ENCODE results near the gene LELP1.
"Not testable (repeated sequence)": the region's sequence is repeated elsewhere in the genome, so short reads cannot be mapped to it uniquely, and the experiment has no call there.

LELP1 gene

GRCh38 chr1:153229076-153229829, 26.0 kb downstream of the LELP1 start:
- DNase-seq, result not testable (repeated sequence)

GRCh38 chr1:153231363-153231762, 28.1 kb downstream of the LELP1 start:
- DNase-seq, result no peak

DNA sequence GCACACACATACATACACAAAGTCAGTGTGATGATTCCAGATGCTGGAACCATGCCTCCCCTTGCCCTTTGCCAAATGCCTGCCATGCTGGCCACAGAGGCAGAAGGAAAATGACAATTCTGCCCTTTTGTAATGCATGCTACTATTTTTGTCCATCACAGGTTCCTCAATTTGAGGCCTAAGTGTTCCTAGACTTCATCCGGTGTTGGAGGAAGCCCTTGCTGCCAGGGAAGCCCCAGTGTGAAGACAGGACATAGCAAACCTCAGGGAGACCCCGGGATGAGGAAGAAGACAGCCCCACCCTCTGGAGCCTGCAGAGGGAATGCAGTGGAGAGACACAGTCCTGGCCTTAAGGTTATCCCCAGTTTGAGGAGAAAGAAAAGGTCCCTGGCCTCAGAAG, 28.6 kb downstream of the LELP1 start:
- no peak for DNase-seq

DNA sequence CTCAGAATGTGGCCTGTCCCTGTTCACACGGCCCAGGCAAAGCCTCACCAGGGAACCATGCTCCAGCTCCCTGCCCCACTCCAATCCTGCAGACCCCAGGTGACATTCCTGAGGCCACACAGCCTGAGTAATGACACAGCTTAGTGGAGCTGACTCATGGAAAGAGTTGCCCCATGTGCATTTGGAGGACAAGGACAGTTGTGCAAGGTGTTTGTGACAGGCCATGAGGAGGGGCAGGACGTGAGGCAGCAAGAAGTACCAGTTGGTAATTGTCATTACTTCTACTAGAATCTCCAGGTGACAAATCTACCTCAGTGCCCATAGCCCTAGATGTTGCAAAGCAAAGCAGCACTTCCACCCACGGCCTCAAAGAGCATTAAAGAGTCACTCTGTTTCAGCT, 29.3 kb downstream of the LELP1 start:
- DNase-seq, result no peak

- no peak for DNase-seq
Observed at GRCh38 chr1:153233448-153233847, 30.2 kb downstream of the LELP1 start.

- no peak for DNase-seq
Observed at GRCh38 chr1:153238527-153238926, 35.3 kb downstream of the LELP1 start.

DNA sequence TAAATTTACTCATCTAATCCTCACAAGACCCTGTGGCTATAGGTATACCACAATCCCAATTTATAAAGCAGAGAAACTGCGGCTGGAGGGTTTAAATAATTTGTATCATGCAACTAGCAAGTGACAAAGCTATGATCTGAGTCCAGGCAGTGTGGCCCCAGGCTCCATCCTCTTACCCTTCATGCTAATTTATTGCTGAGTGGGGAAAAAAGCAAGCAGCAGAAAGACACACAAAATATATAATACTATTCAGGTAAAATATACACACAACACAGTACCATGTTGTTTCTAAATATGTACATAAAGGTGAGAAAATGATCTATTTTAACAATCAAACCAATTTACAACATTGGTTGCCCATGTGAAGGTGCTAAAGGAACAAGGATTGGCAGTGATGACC, 38.9 kb downstream of the LELP1 start:
- DNase-seq, result no peak

- no peak for DNase-seq
Observed at GRCh38 chr1:153245466-153245865, 42.2 kb downstream of the LELP1 start.

- no peak for DNase-seq
Observed at GRCh38 chr1:153246018-153246417, 42.8 kb downstream of the LELP1 start.

GRCh38 chr1:153246825-153247224, 43.6 kb downstream of the LELP1 start:
- no peak for DNase-seq

DNA sequence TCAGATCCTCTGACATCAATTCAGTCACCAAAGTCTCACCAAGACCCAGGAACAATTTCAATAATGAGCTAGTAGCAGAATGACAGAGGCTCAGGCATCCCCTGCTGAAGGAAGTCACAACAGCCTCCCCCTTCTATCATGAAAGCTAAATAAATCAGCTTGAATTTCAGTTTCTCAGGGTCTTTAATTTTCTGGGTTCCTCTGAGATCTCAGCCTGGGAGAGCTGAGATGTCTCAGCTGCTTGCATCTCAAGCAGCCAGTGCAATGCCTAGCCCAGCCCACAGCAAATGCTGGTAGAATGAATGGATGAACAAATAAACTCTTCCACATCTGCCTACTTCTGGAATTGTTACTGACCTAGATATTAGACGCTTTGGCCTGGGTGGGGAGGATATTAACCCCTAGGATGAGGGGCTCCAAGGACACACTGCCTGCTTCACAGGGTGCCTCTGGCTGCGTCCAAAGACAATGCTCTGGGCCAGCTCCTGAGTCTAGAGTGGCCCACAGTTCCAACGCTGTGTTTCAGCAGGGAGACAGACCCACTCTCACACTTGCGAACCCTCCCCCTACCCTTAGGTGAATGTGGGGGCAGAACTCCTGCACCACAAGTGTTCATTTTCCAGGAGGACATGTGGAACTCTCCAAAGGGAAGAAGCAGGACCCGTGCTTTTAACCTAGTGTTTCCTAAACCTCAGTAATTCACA, 45.1 kb downstream of the LELP1 start:
- no peak for DNase-seq

GRCh38 chr1:153250166-153250565, 46.9 kb downstream of the LELP1 start:
- no peak for DNase-seq

DNA sequence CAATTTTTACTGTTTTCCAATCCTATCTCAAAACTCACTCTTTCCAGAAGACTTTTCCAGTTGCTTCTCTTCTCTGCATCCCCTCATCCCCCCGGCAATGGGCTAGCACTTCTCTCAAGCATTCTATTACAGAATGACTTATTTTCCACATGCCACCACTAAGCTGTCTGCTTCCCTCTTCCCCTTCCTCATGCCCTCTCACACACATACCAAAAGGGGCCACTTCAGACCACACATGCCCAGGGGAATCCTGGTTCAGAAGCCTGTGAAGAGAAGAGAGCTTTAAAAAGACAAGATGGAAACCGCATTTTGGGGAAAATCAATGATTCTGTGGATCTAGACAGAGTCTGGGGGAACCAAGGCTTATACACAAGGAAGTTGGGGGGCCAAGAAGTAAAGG, 47.9 kb downstream of the LELP1 start:
- DNase-seq, result no peak

DNA sequence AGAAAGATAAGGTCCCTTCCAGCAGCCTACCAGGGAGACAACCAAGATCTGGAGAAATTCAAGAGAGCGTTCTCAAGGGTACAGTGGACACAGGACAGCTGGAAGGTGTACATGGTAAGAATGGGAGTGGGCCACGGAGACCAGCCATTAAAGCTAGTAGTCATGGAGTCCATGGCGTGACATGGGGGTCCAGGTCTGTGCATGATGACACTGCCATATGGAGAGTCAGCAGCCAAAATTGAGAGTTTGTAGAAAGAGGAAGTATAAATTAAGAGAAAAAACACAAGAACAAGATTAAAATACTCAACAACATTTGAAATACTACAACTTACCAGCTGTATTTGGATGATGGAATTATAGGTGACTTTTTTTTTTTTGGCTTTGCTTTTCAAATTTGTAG, 48.3 kb downstream of the LELP1 start:
- DNase-seq, result no peak

DNA sequence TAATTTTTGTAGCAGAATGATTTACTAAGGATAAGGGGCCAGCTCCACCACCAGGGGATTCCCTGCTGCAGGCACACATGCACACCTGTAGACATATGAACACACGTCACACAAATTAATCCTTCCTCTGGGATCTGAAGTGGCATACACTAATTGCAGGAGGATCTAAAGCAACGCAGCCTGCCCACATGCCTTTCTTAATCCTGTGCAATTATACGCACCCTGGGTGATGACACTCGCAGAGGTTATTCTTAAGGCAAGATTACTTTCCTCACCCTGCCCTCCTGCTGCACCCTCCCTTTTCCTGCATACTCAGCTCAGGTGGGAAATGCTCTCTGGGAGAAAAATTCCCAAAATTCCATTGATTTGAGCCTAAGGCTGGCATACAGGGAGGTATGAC, 48.8 kb downstream of the LELP1 start:
- DNase-seq, result no peak

- no peak for DNase-seq
Observed at GRCh38 chr1:153253076-153253475, 49.8 kb downstream of the LELP1 start.

GRCh38 chr1:153253693-153254092, 50.5 kb downstream of the LELP1 start:
- no peak for DNase-seq

Measured in NCI-H748 treated with DMSO at 0.1 percent for 48 hours (cell line).